ENCODE data around the gene ALOX15B.

GRCh38 chr17:8053600-8053999 lies 14.7 kb downstream of the ALOX15B start:
- no peak for TF ChIP-seq CTCF (IDR thresholded peaks at IDR 0.05 in 4 of 5, conservative IDR thresholded peaks at IDR 0.05 in 1 of 5)
- TF ChIP-seq POLR2A (IDR thresholded peaks at IDR 0.05): no peak

All from gastrocnemius medialis (tissue), 4 donors.